HT1080 (cell line): ENCODE data around the gene PTPRQ. TPM values are rescaled to one million over a fixed set of nuclear protein-coding genes. Genes with fewer than 3 reads are reported as not detected.
A peak's percentile ranks its signal among the peaks of the same experiment; 100 is the strongest.

Experiments
- DNase-seq: peaks from one replicate; pipeline ENCODE4 v3.0.0-alpha.2; 2015; ENCODE audit warnings: low read depth
- total RNA-seq: library from RNA; depleted of rRNA; stranded (reverse); fragments of >200 nt; shearing (Covaris generic); gene quantifications from 2 replicates; pipeline ENCODE4 v1.2.3, GENCODE V29; 2014

Gene PTPRQ
- total RNA-seq, 1 experiment from 2014 or later = not detected

DNA sequence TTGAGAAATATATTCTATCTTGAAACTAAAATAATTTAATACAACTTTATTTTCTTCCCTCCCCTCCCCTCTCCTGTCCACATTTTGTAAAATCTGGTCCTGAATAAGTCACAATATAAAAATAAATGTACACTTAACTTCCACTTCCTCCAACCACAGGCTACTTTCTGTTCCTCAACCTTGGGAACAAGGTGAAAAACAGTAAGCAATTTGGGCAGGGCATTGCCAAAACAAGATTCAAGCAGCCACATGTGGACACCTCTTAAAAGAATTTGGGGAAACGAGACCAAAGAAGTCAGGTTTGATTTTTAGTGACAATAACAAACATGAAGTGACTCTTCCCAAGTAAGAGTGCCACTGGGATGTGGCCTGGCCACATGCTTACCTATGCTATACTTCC lies 115.7 kb downstream of the PTPRQ start:
- no peak for DNase-seq

DNA sequence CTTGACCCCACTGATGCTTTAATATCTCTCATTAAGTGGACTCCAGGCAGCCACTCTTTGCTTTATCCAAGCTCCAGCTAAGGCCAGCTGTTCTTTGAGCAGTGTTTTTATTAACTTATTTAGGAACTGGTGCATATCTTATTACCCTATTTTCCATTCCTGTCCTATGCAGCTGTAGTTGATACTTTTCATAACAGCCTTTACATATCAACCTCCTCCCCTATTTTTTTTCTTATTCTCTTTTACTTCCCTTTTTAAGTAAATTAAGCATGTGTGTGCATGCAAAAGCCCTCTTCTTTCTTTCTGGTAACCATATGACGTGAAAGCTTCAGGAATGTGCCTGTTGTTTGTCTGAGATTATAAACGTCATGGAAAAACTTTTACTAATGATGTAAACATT lies 121.2 kb downstream of the PTPRQ start:
- DNase-seq = no peak

DNA sequence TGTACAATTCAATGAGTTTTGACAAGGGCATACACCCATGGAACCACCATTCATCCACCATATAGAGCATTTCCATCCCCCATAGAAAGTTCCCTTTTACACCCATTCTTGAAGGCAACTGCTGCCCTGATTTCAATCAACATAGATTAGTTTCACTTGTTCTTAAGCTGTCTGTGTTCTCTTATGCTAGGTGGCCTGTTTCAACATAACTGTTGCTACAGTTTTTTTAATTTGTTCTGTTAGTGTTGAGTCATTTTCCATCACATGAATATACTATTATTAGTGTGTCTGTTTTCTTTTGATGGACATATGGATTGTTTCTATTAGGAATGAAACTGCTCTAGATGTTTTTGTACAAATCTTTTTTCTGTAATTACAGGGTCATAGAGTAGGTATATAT lies 123.4 kb downstream of the PTPRQ start:
- no peak for DNase-seq

DNA sequence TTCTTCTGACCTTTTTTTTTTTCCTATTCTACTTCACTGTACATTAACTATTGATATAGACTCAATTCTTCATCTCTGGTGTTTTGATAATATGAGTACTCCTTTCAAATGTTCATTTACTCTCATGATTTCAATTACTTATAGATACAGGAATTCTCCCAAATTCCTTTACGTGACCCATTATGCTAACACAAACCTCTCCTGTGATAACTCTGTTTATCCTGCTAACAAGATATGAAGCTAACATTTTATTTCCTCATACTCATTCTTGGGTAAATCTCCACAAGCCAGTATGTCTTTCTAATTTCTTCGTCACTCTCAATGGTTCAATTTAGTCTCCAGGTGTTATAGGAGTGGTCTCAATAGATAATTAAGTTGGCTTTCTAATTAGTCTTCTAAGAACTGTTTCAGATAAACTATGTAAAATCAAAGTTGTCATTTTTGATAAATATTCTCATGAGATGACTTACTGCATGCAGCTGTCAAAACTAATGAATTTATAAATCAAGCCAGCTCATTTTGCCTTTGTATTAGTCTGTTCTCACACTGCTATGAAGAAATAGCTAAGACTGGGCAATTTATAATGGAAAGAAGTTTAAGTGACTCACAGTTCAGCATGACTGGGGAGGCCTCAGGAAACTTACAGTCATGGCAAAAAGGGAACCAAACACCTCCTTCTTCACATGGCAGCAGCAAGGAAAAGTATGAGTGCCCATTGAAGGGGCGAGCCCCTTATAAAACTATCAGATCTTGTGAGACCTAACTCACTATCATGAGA lies 132.8 kb downstream of the PTPRQ start:
- no peak for DNase-seq

DNA sequence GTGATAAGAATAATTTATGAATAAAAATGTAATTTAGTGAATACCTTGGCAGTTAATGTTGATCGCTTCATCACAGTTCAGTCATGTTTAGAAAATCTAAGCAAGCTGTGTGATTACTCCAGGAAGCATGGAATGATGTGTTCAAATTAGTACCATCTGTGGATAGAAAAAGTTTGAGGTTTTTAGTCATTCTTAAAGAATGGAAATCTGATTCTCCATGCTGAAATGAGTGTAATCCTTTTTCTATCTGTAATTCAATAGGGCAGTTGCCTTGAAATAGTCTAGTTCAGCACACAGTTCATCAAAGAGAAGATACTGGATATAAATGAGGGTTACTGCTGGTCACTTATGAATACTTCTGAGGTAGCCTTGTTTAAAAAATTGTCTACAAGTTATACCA lies 136.2 kb downstream of the PTPRQ start:
- DNase-seq = peak; percentile 88

DNA sequence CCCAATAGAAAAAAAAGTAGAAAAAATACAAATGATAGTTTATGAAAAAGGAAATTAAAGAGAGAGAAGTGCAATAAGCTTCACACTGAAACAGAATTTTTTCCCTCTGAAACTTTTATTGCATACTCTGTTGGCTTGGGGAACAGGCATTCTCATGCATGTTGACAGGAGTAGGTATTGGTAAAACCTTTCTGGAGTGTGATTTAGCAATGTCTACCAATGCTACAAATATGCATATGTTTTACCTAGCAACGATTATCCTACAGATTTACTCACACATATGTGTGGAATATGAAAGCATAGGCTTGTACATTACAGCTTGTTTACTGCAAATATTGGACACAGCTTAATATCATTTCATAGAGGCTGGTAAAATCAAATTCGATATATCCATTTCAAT lies 137.7 kb downstream of the PTPRQ start:
- no peak for DNase-seq

DNA sequence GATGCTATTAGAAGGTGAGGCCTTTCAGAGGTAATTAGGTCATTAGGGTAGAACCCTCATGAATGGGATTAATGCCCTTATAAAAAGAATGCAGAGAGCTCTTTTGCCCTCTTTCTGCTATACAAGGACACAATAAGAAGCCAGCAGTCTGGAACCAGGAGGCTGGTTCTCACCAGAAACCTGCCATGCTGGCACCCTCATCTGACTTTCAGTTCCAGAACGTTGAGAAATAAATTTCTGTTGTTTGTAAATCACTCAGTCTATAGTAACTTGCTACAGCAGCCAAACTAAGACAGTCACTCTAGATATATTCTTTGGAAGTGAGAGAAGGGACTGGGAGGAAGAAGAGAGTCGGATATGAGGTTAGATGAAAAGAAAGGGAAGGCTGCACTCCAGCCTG lies 138.4 kb downstream of the PTPRQ start:
- DNase-seq = no peak

DNA sequence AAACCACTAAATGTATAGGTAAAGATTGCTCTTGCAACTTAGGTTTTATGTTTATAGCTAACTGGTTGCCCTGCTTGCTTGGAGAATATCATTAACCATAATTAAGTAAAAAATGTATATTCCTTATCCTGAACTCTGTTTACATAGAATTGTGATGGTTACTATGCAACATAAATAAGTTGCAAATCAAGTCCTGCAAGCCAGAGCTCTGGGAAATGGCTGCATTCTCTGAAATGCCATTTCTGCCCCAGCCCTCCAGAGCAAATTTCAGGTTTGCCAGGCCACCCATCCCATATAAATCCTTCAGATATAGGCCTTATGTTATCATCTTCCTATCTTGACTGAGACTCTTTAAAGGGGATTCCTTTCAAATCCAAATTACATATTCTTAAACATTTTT lies 145.0 kb downstream of the PTPRQ start:
- no peak for DNase-seq

DNA sequence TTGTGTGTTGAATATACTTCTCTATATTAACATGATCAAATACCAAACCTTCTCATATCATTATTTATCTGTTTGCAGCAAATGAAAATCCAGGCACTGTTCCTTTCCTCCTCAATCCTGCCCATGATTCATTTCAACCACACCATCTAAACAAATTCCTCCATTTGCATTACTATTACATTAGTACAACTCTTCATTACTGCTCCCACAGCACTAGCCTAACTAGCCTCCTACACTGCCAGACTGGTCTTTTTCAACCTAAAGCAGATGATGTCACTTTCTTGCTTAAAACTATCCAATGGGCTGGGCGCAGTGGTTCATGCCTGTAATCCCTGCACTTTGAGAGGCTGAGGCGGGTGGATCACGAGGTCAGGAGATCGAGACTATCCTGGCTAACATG lies 146.1 kb downstream of the PTPRQ start:
- DNase-seq = no peak

DNA sequence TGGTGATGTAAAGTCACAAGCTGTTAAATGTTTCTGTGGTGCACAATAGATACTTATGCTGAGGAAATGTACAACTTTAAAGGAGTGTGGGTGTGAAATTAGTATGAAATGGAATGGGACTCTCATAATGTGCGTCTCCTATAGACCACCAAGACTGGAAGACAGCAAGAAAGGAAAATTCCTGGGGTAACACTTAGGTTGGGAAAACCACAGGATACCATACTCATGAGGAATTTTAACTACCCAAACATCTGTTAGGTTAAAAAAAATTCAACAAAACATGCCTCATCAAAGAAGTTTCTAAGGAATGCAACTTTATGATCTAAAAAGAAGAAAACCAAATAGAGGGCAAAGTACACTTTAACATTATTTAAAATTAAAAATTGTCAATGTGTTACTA lies 149.7 kb downstream of the PTPRQ start:
- DNase-seq = peak; percentile 73

DNA sequence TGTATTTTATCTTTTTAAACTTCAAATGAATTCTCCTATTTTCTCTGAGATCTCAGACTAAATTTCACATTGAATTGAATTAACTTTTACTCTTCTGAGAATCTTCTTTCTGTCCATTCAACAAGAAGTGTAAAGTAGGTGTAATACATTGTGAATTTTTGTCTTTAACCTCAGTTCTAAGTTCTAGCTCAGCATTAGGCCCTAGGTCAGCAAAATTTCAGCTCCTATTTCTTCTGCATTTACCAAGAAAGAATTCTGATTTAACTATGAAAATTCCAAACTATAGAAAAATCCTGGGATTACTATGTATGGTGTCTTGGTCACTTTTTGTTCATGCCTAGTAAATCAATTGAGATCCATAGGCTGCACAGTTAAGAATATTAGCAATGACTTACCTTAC lies 152.5 kb downstream of the PTPRQ start:
- DNase-seq = no peak

DNA sequence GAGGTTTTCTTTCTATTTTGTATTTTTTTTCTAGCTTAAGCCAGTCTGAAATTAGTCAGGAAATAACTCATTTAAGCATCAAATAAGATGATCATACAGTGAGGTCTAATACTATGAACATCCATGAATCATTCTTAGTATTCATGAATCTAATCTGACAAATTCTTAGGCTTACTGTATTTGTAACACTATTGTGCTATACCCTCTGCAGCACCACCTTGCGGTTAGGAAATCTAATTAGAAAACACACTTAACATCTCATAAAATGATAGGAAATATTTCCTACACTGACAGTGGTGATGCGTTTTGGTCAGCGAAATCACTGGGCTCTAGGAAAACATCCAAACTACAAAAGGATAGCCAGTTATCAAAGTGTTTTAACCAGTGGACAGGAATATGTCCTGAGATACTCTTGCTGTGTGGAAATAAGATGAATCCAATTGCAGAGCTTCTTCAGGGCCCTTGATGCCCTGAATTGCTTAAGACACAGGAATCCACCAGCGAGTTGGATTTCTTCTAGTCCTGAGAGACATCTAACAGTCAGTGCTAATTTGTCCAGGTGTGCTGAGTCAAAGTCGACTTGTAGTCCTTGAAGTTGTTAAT lies 154.1 kb downstream of the PTPRQ start:
- DNase-seq = peak; percentile 62

DNA sequence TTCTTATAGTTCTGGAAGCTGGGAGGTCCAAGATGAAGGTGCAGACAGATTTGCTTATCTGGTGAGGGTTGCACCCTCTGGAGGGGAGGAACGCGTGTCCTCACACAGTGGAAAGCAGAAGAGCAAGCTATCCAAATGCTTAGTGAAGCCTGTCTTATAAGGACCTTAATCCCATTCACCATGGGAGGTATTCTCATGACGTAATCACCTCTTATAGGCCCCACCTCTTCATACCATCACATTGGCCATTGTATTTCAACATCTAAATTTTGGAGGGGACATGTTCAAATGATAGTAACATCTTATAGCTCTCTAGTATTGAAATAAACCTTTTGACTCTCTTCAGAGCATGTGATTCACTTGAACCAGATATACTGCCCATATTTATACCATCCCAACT lies 158.4 kb downstream of the PTPRQ start:
- DNase-seq = no peak

DNA sequence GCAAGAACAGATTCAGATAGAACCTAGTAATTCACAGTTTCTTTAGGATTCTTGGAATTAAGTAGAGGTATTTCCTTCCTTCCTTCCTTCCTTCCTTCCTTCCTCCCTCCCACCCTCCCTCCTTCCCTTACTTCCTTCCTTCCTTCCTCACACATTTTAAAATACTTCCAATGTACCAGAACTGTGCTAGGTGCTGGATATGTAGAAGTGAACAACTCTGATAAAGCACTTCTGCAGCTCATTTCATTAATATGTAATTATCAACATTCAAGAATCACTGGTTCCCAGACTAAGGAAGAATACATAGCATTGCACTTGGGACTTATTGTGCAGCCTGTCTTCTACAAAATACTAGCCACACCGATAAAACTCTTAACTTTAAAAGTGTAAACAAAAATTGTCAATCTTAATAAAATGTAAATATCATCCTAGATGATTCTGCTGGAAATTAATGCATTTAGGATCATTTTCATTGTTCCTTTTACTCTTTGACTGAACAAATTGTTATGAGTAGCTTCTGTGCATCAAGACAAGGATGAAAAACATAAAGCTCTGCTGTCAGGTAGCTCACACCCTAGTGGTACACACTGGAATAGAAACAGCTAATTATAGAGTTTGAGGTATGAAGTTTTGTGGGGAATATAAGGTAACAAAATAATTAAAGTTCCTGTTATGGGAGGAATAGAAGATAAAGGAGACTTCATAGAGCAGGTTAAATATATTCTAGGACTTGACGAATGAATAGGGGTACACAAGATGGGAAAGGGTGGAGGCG lies 163.5 kb downstream of the PTPRQ start:
- DNase-seq = no peak

DNA sequence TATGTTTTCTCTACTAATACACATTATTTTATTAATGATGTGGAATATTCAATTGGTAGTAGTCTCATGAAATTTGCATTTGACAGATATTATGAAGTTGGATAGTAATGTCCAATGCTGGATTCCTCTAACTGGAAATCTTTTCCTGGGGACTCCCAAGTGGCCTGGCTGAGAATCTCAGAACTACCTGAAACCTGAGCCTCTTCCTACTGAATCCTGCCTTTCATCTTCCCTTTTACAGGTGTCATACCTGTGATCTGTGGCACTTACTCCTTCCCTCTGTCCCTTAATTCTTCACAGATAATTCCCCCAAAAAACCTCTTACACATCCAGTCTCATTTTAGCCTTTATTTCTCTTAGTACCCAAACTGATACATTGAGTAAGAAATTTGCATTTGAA lies 173.7 kb downstream of the PTPRQ start:
- DNase-seq = no peak

DNA sequence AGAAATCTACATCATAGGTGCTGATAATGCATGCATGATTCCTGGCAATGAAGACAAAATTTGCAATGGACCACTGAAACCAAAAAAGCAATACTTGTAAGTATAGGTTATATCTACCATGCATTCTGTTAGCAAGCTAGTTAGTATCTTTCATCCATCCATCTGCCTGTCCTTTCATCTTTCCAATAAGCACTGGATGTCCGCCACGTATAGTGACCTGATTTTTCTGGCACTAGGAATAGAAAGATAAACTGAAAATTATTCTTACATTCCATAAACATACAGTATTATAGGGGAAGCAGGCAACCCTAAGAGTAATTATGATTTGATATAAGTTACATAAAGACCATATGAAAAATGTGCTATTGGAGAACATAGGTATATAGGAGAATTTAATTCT lies 176.2 kb downstream of the PTPRQ start:
- no peak for DNase-seq

DNA sequence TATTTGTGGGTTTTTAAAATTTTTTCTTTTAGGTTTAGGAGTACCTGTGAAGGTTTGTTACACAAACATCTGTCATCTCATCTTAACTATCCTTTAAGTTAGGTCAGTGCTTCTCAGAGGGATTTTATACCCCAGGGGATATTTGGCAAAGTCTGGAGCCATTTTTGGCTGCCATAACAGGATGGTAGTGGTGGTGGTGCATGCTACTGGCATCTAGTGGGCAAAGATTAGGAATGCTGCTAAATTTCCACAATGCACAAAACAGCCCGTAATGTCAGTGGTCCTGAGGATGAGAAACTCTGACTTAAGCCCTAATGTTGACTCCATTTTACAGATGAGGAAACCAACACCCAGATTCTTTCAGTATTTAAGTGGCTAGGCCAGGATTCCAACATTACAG lies 178.2 kb downstream of the PTPRQ start:
- DNase-seq = peak; percentile 26

DNA sequence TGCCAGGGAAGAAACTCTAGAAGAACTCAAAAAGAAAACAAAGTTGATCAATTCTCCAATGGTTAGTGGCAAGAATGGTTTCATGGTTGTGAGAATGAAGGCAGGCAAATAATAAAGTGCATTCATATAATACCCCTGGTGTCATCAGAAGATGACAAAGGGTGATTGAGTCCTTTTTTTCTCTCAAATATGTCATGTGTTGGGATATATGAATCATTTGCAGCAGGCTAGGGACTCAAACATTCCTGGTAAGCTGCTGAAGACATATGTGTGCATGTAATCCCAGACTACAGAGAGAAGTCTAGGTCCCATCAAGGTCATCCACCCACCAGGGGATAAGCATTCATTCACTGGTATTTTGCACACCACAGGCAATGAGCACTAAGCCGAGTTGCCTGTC lies 181.0 kb downstream of the PTPRQ start:
- DNase-seq = no peak

DNA sequence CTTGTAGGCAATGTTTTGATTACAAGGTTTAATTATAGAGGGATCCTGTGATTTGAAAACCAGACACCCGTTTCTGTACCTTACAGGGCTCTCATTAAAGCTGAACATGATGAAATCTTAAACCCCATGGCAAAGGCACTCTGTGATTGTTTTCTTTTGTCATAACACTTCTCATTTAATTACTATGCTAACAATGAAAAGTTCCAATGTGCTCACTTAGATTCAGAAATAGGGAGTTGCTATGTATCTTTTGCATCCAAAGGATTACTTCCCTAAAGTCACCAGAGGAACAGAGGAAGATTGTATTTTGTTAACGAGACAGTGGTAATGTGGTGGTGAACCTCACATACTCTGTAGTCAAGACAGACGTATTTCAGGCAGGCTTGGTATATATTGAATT lies 181.9 kb downstream of the PTPRQ start:
- DNase-seq = no peak

DNA sequence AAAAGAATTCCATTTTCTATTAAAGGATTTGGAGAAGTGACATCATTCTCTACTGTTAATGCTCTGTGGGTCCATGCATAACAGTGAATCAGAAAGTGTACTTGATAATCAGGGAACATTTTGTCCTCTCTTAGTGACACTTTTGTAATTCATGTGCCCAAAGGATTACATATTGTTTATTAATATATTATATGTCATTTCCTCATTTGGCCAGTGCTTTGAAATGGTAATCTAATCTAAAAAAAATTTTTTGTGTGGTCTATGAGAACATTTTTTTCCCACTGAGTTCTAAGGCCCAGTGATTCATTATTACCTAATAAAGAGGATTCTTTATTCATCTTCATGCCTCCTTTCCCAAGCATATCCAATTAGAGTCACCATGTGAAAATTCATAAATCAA lies 183.7 kb downstream of the PTPRQ start:
- DNase-seq = peak; percentile 51

DNA sequence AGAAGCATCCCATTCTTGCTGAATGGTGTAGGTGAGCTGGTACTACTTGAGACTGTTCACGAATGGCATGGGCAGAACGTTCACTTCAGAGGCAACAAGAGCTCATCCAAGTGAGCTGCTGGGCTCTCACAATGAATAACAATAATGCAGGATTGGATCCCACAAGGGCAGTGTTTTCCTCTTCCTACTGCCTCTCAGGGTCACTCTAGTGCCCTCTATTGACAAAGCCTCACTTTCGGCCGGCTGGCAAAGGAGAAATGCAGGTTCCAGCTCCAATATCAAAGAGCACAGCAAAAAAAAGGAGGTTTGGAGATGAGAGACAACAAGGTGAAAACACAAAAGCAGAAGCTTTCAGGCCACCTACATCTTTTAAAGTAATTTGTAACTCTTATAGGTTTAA lies 188.8 kb downstream of the PTPRQ start:
- peak; percentile 30 for DNase-seq

DNA sequence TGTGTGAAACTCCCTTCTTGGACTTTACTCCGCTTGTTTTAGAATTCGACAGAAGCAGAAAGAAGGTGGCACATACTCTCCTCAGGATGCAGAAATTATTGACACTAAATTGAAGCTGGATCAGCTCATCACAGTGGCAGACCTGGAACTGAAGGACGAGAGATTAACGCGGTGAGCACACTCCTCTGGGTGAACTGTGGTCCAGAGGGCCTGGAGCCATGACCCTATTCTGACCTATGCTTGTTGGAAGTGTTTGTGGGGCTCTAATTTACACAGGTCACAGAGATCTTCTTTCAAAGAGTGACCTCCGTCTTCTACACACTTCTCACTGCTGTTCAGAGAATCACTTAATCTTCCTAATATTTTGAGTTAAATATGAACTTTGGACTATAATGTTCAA lies 190.9 kb downstream of the PTPRQ start:
- no peak for DNase-seq

DNA sequence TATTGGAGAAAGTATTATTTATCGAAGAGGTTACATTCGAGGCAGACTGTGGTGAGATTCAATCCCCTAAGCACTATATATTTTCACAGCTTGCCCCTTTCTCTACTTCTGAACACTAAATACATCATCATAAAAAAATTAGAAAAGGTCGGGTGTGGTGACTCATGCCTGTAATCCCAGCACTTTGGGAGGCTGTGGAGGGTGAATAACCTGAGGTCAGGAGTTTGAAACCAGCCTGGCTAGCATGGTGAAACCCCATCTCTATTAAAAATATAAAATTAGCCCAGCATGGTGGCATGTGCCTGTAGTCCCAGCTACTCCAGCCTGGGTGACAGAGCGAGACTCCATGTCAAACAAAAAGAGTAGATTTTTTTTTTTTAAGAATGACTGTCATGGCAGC lies 192.8 kb downstream of the PTPRQ start:
- peak; percentile 44 for DNase-seq
